ENCODE results near the gene FGF18.
"Not testable (repeated sequence)": the region's sequence is repeated elsewhere in the genome, so short reads cannot be mapped to it uniquely, and the experiment has no call there.

Gene FGF18

DNA sequence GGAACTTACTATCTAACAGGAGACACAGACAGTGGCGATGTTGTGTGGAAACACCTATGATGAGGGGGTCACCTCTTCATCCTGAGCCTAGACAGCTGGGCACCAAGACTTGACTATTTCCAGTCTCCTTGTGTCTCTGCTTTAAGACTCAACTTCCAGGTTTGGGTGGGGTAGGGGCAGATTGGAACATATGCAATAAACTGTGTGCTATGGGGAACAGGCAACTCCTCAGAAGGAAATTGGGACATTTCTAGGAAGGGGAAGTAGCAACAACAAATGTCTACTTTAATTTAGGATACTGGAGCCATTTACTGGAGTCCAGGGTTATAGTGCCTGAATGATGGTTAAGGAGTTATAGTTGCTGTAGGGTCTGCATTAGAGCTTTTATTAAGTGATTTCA lies 57.3 kb downstream of the FGF18 start:
- no peak for DNase-seq

- DNase-seq: no peak
Measured at GRCh38 chr5:171477101-171477500, 57.7 kb downstream of the FGF18 start.

DNA sequence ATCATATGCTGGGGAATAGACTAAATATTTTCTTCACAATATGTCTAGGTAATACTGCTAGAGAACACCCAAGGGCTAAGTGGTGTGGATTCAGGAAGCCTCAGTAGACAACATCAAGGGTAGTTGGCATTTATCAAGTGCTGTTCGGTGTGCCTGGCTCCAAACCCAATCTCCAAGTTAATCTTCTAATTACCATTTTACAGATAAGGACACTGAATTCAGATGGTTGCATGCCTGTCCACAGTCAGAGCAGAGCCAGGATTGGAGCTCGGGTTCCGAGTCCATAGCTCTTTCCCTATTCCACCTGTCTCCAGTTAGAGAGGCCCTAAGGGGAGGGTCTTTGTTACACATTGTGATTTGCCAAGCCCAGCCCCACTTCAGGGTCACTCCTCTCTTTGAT lies 58.2 kb downstream of the FGF18 start:
- no peak for DNase-seq

GRCh38 chr5:171478946-171479775 lies 59.7 kb downstream of the FGF18 start:
- no peak for DNase-seq

- DNase-seq: no peak
Measured at GRCh38 chr5:171479776-171480125, 60.3 kb downstream of the FGF18 start.

DNA sequence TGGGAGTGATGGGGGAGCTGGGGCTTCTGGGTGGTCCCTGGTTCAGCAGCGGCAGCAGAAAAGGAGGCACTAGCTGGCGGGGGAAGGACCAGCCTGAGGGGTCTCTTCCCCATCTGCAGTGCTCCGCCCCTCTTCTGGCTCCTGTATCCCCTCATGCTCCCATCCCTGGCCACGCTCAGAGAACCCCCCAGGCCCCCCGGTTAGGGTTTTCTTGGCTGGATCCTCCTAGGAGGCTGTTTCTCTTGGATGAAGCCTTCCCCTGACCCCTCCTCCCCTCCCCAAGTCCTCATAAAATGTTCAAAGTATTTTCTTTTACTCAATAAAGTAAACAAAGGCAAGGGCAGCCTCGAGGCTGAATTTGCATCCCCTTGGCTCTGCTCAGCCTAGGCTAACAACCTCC lies 60.8 kb downstream of the FGF18 start:
- DNase-seq: no peak

DNA sequence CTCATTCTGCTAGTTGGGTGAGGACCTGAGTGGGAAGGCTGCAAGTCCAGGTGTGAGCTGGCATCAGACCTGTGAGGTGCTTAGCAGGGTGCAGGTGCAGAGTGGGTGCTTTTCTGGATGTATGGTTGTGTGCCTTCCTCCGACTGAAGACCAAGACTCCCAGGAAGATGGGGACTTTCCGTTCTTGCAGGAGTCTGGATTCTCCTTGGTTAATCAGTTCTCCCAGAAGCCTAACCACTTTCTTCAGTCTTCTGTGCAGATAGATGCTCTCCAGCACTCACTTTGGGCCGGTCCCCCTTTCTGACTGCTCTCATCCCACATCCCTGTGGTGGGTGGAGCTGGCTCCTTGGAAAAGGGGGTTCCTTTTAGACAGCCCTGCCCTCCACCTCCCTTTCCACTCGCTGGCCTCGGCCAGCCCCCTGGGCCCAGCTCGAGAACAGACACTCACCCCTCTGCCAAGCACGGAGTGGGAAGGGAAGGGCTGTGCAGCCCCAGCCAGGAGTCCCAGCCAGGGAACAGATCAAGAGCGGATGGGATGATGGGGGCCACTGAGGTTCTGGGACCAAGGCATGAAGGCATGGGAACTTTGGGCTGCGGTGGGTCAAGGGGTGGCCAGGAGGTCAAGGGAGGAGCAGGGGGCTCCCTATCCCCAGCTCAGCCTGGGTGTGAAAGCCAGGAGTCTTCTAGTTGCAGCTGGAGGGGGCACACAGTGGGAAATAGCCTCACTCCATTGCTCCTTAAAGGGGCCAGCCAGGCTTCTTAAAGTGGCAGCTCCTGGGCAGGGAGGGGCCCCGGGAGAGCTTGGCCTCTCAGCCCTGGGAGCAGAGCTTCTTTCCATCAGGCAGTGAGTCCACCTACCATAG lies 62.4 kb downstream of the FGF18 start:
- no peak for DNase-seq

GRCh38 chr5:171482434-171482730 lies 62.9 kb downstream of the FGF18 start:
- no peak for DNase-seq

DNA sequence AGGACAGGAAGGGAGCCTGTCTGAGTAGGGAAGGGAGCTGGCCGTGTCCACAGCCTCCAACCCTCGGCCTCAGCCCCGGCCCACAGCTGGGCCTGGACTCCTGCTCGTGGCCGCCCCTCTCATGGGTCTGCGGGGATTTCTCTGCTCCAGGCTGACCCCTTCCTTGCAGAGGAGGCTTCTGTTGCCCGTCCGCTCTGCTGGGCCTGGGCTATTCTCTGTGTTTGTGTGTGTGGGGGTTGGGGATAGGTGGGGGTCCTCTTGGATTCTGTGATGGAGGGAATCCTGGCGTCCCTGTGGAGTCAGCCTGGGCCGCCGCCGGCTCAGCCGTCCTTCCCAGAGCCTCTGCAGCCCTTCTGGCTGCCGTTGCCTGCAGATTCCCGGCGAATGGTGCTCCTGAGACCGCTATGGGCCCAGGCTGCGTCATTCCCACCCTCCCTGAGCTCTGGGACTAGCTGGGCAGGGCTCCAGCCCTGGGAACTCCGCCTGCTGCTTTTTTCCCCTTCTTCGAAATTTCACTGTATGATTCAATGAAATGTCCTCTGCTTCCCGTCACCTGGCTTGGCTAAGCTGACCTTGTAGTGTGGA lies 64.2 kb downstream of the FGF18 start:
- no peak for DNase-seq

DNA sequence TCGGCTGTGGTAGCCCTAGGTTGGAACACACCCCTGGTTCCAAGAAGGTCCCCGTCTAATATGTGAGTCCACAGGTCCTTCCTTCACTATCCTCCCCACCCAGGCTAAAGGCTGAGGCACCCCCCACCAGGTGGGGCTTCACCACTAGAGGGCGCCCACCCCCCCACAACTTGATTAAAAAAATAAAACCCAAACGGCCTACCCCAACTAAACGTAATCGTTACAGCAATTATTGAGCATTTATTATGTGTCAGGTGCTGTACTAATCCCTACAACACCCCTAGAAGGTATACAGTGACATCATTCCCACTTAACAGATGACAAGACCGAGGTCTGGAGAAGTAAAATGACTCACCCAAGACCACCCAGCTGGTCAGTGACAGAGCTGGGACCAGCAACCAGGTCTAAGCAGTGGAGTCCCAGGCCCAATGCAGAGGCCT lies 65.0 kb downstream of the FGF18 start:
- DNase-seq: no peak

GRCh38 chr5:171485668-171486067 lies 66.2 kb downstream of the FGF18 start:
- no peak for DNase-seq

DNA sequence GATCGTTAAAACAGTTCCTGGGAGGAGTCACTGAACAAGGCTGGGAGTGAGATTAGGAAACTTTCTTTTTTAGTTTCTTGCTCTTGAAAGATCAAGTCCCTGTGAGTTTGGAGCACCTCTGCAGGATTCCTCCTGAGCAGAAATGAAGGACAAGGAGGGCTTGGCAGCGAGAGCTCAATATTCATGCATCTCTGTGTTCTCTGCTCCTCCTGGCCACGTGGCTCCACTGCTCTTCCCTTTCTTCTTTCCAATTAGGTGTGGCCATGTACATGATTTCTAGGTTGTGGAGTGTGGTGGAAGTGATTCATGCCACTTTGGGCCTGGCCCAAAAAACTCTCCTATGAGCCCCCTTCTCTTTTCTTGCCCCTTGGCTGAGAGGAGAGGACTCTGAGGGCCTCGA lies 67.2 kb downstream of the FGF18 start:
- DNase-seq: no peak

DNA sequence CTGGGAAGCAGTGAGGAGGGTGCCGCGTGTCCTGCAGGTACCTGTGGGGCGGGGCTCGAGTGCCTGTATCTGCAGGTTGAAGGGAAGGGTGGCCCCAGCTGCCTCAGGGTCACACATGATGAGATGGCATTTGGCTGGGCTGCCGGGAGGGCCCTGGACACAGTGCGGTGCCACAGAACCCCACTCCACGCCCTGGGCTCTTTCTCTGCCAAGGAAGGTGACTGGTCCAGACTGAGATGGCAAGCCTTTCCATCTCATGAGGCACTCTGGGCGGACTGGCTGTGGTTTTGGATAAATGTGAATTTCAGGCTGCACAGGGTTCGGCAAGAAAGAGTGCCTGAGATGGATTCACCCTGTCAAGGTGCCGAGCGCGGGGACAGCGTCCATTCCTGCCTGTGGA lies 69.4 kb downstream of the FGF18 start:
- no peak for DNase-seq

GRCh38 chr5:171492781-171493180 lies 73.3 kb downstream of the FGF18 start:
- DNase-seq: no peak

DNA sequence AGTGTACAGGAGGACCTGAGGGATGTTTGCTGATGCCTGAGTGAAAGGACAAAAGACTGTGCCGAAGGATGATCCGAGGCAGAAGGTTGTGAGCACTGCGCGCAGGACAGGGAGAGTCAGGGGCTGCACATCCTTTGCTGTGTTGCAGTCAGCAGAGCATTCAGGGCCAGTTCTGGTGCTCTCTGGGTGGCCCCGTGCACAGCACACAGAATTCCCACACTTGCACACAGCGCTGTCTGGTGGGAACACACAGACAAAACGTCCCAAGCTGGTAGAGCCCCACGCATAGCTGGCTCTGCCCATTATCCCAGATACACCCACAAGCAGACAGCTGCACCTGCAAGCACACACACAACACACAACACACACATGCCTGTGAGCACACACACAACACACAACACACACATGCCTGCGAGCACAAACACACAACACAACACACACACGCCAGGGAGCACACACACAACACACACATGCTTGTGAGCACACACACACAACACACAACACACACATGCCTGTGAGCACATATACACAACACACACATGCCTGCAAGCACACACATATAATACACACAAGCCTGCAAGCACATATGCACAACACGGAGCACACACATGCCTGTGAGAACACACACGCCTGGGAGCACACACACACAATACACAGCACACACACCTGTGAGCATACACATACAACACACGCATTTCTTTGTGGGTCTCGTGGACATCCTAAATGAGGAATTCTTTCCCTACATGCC lies 74.4 kb downstream of the FGF18 start:
- no peak for DNase-seq

DNA sequence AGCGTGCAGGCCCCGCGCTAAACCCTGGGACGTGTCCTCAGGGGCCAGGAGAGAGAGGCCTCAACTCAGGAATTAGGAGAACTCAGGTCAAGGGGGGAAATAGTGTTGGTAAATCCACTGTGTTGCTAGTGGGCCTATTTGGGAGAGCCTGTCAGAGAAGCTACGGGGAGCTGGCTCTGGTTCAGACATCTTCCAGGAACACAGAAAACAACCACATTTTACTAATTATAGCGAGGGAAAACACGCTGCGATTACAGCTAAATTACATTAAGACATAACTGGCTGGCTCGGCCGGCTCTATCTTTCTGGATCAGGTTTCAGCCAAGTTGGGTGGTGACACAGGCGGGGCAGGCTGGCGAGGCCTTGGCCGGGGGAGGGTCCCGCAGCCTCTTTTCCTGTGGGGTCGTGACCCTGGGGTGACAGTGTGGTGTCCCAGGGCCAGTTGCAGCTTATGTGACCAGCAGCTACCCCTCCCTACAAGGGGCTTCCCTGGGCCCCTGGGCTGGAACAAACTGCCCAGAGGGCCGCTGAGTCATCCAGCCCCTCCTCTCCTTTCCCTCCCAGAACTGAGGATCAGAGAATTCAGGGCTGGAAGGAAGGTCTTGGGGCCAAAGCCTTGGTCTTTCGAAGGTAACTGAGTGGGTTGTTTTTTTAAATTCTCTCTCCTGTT lies 75.1 kb downstream of the FGF18 start:
- DNase-seq: peak; percentile 44

- no peak for DNase-seq
Measured at GRCh38 chr5:171495122-171495700, 75.8 kb downstream of the FGF18 start.

GRCh38 chr5:171496456-171496855 lies 77.0 kb downstream of the FGF18 start:
- no peak for DNase-seq

DNA sequence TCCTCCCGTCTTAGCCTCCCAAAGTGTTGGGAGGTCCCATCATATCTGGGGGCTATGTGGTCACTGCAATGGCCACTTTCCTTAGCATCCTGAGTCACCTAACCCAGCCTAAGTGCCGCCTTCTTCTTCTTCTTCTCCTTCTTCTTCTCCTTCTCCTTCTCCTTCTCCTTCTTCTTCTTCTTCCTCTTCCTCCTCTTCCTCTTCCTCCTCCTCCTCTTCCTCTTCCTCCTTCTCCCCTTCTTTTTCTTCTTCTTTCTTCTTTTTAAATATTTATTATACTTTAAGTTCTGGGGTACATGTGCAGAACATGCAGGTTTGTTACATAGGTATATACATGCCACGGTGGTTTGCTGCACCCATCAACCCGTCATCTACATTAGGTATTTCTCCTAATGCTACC lies 78.0 kb downstream of the FGF18 start:
- not testable (repeated sequence) for DNase-seq

- no peak for DNase-seq
Measured at GRCh38 chr5:171498166-171498565, 78.7 kb downstream of the FGF18 start.

GRCh38 chr5:171499611-171500010 lies 80.2 kb downstream of the FGF18 start:
- no peak for DNase-seq

GRCh38 chr5:171505473-171506043 lies 86.1 kb downstream of the FGF18 start:
- no peak for DNase-seq
